A549 treated with RU486 at 1 μM for 4 hours (cell line): ENCODE data around the gene SASS6. TPM values are rescaled to one million over a fixed set of nuclear protein-coding genes. Genes with fewer than 3 reads are reported as not detected.

Source experiments
- total RNA-seq: library from RNA; stranded (reverse); fragments of 200-300 nt; extraction: Qiagen RNA extraction; gene quantifications from 5 replicates; pipeline ENCODE4 v1.2.3, GENCODE V29; 2022; ENCODE audit warnings: low read depth

Gene SASS6, protein sequence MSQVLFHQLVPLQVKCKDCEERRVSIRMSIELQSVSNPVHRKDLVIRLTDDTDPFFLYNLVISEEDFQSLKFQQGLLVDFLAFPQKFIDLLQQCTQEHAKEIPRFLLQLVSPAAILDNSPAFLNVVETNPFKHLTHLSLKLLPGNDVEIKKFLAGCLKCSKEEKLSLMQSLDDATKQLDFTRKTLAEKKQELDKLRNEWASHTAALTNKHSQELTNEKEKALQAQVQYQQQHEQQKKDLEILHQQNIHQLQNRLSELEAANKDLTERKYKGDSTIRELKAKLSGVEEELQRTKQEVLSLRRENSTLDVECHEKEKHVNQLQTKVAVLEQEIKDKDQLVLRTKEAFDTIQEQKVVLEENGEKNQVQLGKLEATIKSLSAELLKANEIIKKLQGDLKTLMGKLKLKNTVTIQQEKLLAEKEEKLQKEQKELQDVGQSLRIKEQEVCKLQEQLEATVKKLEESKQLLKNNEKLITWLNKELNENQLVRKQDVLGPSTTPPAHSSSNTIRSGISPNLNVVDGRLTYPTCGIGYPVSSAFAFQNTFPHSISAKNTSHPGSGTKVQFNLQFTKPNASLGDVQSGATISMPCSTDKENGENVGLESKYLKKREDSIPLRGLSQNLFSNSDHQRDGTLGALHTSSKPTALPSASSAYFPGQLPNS
- total RNA-seq = 2.6 to 5.2 TPM (median 4.3 TPM) in 5 replicates

DNA sequence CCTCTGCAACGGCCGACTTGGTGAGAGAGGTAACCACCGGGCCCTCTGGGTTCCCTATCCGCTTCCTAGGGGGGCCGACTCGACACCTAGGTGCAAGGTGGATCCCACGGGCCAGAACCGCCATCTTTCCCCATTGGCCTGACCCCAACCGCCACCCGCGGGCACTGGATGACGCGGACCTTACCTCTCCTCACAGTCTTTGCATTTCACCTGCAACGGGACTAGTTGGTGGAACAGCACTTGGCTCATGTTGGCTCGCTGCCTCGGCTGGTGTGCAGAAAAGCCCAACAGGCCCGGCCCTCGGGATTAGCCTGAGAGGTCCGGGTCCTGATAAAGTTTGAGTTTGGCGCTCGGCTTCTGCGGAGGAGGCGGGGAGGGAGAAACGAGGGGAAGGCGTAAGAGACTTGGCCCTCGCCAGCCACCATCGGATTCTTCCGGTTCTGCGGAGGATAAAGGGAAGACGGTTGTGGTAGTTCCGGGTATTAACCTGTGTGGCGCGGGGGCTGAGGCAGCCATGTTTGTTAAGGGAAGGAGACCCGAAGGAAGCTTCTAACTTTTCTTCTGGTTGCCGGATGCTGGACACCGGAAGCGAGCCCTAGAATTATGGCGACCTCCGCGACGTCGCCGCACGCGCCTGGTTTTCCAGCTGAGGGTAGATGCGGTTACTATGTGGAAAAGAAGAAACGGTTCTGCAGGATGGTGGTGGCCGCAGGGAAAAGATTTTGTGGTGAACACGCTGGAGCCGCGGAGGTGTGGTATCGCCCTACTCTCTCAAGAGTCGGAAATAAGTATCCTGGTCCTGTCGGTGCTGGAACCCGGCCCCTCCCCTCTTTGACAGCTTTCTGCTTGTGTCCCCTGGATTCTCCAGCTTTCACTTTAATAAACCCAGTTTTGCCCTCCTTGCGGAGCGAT lies at the start of gene SASS6, which contains the start of gene TRMT13:
Gene SASS6 (minus strand): TSS at position 365 of the 912 bp plus-strand sequence. CDS start 116 bp downstream, at position 249.
Gene TRMT13 (plus strand): TSS at position 598 of the 912 bp plus-strand sequence. CDS start 6 bp downstream, at position 604.

DNA sequence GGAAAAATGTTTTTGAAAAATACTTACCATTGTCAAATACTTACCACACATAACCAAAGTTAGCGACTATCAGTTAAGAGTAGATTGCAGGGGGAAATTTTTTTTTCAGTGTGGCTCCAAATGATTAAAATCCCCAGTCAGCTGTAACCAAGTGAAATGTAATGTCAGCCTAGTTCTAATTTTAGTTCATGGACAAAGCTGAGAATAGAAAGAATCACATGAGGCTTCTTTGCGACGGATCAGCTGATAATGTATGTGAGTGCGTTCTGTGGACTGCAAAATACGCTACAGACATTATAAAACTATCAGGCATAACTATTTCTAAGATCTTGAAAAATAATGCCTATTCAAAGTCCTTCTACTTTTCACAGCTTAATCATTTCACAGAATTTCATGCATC lies 45.4 kb upstream of the SASS6 start, which contains the start of gene LRRC39:
Gene LRRC39 (minus strand): TSS at position 166 of the 400 bp plus-strand sequence. CDS start 9,740 bp downstream, outside the sequence.

Other genes starting within 250 kb of the SASS6 start
- 2.1 to 10.5 TPM (median 8.1 TPM) in 5 replicates for gene SLC35A3, start 162.9 kb downstream of the SASS6 start, total RNA-seq
- gene TRMT13, start 233 bp upstream of the SASS6 start, total RNA-seq = 3.7 to 8.7 TPM (median 7.4 TPM) in 5 replicates
- 0.05 to 0.14 TPM in 2 of 5 replicates, not detected in the others for gene LRRC39, start 45.3 kb upstream of the SASS6 start, total RNA-seq
- 2.2 to 4.3 TPM (median 3.5 TPM) in 5 replicates for gene DBT, start 116.9 kb upstream of the SASS6 start, total RNA-seq
- 17.1 to 23.0 TPM (median 19.8 TPM) in 5 replicates for gene RTCA, start 133.3 kb upstream of the SASS6 start, total RNA-seq
- 1.9 to 3.1 TPM (median 2.7 TPM) in 5 replicates for gene CDC14A, start 219.6 kb upstream of the SASS6 start, total RNA-seq